Astrocyte of the hippocampus (primary cell): ENCODE data around the gene MYO1D.
"Not testable (repeated sequence)": the region's sequence is repeated elsewhere in the genome, so short reads cannot be mapped to it uniquely, and the experiment has no call there.

Experiments
- DNase-seq: peaks from one replicate; pipeline ENCODE4 v3.0.0; 2011; ENCODE audit warnings: low read depth, low spot score

Gene MYO1D

DNA sequence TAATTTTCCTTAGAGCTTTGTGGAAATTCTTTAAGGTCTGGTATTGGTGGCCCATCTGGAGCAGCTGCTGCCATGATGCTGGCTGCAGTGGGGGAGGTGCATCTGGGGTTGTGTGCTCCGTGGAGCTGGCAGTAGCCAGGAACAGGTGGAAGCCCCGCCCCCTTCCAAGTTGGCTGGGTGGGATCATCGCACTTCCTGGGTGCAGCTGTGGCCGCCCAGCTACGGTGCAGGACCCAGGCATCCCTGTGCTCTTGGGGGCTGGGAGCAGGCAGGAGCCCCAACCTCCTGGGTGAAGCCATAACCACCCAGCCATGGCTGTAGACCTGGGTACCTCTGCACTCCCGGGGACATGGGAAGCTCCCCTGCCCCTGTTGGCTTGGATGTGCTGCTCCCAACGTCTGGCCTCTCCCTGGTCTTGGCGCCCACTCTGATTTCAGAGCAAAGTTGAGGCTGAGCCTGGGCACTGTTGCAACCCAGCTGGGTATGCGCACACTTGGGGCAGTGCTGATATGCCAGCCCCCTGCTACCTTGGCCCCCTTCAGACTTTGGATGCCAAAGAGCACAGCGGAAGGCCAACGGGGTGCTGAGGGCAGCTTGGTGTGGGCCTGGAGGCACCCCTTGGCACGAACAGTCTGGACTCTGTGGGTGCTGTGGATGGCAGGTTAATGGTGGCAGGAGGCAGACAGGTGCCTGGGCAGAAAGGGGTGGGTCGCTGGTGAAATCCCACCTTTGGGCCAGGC, 145.2 kb downstream of the MYO1D start:
- DNase-seq, result no peak

DNA sequence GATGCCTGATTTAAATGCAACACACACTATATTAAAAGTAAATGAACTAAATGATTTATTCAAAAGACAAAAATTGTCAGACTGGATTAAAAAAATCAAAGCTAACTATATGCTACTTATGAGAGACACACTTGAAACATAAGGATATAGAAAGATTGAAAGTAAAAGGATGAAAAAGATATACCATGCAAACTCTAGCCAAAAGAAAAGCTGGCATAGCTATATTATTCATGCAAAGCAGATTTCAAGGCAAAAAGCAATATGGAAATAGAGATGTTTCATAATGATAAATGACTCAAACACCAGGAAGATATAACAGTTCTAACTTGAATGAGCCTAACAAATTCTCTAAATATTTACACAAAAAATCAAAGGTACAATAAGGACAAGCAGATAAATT, 149.2 kb downstream of the MYO1D start:
- no peak for DNase-seq

DNA sequence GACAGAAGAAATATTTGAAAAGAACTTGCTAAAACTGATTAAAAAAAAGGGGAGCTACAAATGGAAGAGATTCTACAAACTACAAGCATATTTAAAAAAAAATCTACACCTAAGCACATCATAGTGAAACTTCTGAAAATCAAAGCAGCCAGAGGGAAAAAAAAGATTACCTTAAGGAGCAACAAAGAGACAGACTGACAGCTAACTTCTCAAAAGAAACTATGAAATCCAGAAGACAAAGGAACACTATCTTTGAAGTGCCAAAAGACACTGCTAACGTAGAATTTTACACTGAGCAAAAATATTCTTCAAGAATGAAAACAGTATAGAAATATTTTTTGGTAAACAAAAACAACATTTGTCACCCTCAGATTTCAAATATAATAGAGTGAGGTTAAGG, 151.2 kb downstream of the MYO1D start:
- no peak for DNase-seq

DNA sequence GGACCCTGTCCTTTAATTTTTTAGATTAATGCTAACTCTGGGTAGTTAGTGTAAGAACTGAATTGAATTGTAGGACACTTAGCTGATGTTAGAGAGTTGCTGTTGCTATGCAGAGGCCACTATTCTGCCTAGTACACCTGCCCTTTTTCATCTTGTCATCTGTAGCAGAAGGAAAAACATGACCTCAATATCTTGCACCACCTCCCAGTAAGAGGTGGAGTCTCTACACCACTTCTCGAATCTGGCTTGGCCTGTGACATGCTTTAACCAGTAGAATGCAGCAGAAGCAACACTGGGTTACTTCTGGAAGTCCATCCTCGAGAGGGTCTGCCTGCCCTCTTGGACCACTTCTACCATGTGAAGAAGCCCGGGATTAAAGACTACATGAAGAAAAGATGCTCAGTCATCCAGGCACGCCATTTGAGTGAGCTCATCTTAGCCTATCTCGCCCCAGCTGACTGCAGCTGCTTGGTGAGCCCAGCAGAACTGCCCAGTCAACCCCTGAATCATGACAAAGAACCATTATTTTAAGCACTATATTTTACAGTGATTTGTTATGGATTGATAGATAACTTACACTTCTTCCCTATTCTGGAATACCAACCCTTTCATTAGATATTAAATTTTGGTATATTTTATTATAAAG, 153.5 kb downstream of the MYO1D start:
- no peak for DNase-seq

DNA sequence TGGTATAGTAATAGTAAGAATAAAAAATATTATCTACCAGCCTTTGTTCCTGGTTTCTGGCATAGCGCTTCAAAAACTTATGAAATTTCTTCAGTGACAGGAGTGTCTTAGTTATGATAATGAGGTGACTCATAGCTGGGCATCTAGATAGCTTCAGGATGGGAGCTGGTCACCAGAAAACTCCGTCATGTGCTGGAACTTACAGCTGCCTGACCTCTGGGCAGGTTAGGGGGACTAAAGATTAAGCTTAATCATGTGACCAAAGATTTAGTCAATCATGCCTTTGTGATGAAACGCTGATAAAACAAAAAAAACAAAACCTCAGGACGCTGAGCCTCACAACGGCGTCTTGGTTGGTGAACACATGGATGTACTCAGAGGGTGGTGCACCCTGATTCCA, 154.2 kb downstream of the MYO1D start:
- no peak for DNase-seq

DNA sequence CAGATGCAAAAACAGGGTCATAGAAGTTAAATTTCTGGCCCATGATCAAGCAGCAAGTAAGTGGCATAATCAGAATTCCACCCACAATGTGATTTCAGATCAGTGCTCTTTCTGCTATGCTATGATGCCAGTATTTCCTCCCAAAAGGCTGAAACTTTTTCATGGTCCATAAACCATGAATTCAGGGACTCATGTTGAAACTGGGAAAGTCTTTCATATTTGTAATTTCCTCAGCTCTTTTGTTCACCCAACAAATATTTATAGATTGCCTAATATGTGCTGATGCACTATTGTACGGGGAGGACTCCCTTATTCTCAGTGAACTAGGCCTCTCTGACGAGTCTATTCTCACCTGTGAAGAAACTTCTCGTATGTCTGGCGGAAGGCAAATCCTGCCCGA, 156.3 kb downstream of the MYO1D start:
- DNase-seq, result no peak

DNA sequence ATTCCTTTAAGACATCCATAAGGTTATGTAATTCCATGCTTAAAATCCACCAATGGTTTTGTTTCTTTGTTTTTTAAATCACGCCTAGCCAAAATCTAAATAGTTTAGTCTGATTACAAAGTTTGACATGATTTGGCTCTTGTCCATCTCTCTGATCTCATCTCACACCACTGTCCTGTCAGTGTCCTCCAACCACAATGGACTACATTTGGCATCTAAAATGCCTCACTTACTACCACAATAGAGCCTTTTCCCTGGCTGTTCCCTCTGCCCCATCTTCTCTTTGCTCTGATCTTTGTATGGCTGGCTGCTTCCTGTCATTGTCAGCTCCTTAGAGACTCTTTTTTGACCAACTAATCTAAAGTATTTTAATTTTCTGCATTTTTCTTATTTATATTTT, 157.2 kb downstream of the MYO1D start:
- no peak for DNase-seq

DNA sequence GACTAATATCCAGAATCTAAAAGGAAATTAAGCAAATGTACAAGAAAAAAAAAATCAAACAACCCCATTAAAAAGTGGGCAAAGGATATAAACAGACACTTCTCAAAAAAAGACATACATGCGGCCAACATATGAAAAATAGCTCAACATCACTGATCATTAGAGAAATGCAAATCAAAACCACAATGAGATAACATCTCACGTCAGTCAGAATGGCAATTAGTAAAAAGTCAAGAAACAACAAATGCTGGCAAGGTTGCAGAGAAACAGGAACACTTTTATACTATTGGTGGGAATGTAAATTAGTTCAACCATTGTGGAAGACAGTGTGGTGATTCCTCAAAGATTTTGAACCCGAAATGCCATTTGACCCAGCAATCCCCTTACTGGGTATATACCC, 162.0 kb downstream of the MYO1D start:
- not testable (repeated sequence) for DNase-seq

DNA sequence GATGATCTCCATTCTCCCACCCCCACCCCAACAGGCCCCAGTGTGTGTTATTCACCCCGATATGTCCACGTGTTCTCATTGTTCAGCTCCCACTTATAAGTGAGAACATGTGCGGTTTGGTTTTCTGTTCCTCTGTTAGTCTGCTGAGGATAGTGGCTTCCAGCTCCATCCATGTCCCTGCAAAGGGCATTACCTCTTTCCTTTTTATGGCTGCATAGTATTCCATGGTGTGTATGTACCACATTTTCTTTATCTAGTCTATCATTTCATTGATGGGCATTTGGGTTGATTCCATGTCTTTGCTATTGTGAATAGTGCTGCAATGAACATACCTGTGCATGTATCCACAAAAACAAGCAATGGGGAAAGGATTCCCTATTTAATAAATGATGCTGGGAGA, 162.7 kb downstream of the MYO1D start:
- not testable (repeated sequence) for DNase-seq

DNA sequence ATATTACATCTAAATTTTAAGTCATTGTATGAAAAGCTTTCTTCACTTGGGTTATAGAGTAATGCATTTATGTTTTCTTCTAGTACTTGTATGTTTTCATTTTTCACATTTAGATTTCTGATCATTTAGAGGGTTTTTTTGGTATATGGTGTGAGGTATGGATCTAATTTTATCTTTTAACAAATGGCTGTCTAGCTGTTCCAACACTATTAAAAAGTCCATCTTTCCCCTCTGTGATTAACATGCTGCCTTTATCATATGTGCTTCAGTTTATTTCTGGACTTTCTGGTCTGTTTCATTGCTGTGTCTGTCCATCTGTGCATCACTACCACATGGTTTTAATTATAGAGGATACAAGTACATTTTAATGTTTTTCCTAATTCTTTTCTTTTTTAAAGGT, 163.8 kb downstream of the MYO1D start:
- no peak for DNase-seq

DNA sequence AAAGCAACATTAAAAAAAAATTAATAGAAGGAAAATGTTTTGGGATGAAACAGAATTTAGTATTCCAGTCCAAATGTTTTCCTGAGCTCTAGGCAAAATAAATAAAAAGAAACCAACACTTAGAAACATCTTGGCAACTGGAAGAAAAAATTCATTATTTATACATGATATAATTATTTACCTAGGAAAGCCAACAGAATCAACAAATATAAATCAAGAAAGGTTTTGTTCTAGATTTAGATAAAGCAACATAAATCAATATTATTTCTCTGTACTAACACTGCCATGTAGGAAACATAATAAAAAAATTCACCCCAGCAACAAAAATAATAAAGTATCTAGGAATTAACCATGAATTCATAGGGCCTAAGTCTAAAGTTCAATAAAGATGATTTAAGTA, 167.4 kb downstream of the MYO1D start:
- no peak for DNase-seq

DNA sequence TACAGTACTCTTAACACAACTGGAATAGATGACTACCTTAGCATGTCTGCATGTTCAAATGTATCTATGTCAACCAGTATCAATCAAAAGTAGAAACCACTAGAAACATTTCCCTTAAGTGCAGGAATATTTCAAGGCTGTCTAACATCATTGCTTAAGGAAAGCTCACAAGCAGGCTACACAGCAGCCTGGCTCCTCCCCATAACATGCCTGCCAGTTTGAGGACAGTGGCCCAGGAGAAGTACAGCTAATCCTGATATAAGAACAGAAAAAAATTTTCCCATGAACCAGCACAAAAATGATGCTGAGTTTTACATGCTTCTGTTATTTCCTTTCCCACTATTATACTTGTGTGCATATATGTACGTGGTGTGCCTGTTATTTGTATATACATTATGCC, 175.1 kb downstream of the MYO1D start:
- no peak for DNase-seq

DNA sequence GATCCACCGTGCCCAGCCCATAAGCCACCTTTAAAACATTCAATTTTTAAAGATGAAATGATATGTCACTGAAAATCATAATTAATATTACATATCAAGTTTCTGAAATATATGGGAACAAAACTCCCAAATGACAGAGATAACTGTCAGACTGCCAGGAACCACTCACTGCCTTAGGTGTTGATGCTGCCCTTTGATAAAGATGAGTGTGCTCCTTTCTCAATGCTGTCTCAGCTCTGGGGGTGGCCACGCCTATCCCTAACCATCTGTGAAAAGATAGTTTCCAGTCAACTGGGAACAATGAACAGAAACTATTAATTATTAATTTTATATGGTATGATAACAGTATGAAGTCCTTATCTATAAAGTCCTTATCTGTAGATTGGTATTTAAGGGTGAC, 177.7 kb downstream of the MYO1D start:
- no peak for DNase-seq

DNA sequence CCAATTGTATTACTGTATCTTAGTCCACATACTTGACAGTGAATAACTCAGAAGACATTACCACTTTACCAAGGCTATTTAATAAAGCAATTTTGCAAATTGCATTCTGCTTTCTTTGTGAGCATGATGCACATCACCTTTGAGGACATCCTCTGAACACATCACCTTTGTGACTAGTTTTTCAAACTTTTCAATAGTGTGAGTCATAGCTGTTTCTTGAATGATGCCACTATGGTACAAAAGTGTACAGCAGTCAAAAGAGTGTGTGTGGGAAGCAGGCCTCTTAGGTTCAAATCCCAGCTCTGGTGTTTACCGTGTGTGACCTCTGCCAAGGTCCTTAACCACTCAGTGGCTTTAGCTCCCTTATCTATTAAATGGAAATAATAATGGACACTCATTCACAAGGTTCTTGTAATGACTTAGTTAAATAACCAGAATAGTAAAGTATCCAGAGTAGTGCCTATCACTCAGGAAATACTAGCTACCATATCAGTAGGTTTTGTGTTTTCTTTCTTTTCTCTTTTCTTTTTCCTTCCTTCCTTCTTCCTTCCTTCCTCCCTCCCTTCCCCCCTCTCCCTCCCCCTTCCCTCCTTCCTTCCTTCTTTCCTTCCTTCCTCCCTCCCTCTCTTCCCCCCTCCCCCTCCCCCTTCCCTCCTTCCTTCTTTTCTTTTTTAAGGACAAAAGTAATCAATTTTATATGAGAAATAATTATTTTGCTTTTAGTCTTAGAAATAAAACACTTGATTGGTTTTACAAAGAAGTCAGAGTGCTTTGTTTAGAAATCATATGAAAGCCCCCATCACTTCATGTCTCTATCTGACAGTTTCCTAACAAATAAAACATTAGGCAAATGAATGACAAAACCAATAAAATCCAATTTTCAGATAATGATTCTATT, 178.9 kb downstream of the MYO1D start:
- no peak for DNase-seq

DNA sequence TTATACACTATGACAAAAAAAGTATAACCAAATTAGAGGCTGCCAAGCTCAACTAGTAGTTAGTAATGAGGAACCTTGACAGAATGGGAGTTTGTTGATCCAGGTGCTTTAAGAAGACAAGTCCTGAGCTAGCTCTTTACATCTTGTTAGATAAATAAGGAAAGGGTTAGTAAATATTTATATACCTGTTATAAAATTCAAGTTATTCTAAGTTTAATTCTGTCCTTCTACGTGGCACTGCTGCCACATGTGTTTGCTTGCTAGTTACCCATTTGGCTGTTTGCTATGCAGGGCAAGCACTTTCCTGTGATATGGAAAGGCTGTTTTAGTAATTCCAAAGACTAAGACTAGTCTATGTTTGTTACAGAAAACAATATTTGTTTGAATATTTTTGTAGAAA, 180.5 kb downstream of the MYO1D start:
- DNase-seq, result no peak

DNA sequence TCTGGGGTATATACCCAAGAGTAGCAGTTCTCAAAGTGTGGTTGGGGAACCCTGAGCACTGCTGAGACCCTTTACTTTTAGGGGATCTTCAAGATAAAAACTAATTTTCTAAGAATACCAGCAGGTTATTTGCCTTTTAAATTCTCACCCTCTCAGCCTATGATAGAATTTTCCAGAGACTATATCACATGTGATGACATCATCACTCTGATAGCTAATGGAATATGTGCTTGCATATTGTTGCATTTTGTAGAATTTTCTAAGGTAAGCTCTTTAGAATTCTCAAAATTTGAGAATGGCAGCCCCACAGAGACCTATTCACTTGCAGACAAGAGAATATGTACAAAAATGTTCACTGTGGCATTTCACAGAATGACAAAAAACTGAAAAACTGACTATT, 181.1 kb downstream of the MYO1D start:
- DNase-seq, result no peak

DNA sequence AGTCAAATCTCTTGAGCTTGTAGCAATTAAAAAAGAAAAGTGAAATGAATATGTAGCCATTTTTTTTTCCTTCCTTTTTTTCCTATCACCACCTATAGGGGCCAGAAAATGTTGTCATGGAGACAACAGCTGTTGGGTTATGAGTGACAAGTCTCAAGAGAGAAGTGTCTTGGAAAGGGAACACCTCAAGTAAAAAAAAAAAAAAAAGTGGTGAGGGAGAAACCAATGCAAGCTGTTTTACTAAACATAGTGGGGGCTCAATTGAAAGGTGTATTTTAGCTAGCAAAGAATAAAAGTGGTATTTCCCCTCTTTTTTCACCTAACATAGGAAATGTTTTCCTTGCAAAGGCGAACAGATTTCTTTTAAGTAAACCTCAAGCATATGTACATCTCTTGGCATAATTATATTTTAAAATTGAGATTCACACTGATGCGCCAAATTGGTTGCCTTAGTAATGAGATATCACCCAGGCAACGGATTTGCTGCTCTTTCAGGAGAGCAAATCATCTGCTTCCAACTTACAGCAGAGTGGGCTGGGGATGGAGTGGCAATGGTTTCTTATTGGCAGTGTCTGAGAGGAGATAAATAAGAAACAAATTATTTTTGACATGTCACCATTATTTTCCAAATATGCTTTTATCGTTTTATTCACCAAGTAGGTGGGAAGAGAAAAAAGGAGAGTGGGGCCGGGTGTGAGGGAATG, 183.6 kb downstream of the MYO1D start:
- DNase-seq, result no peak

DNA sequence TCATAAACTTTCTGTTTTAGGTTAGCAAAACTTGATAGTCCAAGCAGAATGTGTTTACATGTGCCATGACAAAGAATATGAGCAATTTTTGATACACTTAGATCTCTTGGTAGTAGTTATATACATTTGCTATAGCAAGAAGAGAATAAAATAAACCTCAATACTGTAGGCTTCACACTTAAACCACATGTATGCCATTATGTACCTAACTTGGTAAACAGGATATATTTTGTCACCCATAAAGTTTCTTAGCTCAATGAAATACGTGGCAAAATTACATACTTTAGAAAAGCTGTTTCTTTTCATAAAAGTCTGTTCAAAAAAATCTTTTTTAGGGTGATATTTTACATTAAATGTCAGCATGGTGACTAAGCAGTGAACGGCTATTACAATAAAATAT, 184.7 kb downstream of the MYO1D start:
- no peak for DNase-seq

DNA sequence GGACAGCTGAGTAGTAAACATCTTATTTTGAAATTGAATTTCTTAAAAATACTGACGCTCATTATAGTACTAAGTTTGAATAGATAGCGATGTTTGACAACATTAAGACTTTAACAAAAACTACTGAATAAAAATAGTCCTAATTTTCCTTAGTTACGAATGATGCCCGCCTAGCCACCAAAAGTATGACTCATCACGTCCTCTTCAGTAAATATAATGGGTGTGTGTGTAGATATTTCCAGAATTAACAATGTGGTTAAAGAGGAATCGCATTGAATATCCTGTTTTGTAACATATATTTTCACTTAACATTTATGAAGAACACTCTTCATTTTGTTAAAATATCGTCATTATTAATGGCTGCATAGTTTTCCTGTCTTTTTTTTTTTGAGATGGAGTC, 187.6 kb downstream of the MYO1D start:
- no peak for DNase-seq

DNA sequence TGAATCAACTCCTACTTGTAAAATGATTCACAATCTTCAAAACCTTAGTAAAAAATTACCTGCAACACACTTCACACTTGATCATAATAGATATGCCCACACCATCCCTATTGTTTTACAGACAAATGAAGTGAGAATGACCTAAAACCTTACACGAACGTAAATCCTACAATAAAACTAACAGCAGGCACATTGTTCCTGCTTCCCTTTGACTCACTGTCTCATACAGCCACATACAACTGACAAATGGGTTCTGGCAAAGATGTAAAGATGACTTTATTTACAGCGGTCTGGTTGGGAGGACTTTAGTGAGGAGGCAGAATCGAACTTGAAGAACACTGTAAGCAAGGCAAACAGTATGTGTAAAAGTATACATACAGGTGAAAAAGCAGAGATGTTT, 188.7 kb downstream of the MYO1D start:
- no peak for DNase-seq

DNA sequence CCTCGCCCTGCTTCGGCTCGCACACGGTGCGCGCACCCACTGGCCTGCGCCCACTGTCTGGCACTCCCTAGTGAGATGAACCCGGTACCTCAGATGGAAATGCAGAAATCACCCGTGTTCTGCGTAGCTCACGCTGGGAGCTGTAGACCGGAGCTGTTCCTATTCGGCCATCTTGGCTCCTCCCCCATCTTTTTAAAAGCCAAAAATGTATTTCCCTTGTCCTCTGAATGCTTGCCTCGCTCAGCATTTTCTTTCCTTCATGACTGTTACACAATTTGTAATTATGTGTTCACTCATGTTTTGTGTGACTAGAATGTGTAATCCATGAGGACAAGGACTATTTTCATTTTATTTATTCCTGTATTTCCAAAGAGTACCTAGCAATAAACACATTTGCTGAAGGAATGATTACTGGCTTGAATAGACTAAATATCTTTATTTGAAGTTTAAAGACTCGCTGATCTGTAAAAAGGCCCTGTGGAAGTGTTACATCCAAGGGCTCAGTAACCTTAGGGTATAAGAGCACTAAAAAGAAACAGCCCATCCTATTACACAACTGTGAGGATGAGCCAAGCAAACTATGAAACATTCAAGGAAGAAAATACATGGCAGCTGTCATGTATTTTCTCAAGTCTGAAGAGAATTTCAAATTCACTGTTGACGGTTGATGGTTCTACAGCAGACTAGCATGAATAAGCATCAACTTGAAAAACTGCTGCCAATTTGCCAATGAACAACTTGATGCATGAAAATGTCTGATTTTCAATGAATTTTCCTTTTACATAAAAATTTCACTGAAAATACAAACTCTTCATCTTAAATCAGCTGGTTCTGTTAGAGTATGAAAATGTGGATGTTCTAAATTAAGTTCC, 192.6 kb downstream of the MYO1D start:
- DNase-seq, result no peak
